PC-3 (cell line): ENCODE measurements around the gene SIDT2. TPM values are rescaled to one million over a fixed set of nuclear protein-coding genes. Genes with fewer than 3 reads are reported as not detected.
A peak's percentile ranks its signal among the peaks of the same experiment; 100 is the strongest.

ENCODE experiments used
- ATAC-seq: fragments of 200-7000 bp; cut with Tn5 transposase; 2 replicates; pipeline ENCODE4 v1.9.1; 2020; ENCODE audit warnings: mild to moderate bottlenecking, moderate library complexity
- BruUV-seq: library from RNA; stranded (reverse); fragments of 400-500 nt; replicated peaks from 2 replicates; lab custom pipeline; 2021; lab: Mats Ljungman, UMichigan
- CTCF ChIA-PET: fragments of 300-600 bp; sonication (Branson Sonifier 250); formaldehyde crosslinking; loops from one replicate; lab custom pipeline; 2022; ENCODE audit warnings: antibody characterized with exemption; lab: Charles Lee
- POLR2A ChIA-PET: fragments of 300-600 bp; sonication (Branson Sonifier 250); formaldehyde crosslinking; loops from one replicate; lab custom pipeline; 2022; ENCODE audit warnings: antibody characterized with exemption; ENCODE audit not compliant: unreplicated experiment; lab: Charles Lee
- DNase-seq: peaks from one replicate; pipeline ENCODE4 v3.0.0-alpha.2; 2015
- H2AFZ ChIP-seq: fragments of 300-600 bp; sonication (generic); 2 replicates; pipeline ENCODE4 v1.6.0; 2016; ENCODE audit warnings: antibody characterized with exemption, low read length
- H3F3A ChIP-seq: fragments of 300-600 bp; sonication (generic); one replicate; pipeline ENCODE4 v1.6.0; 2017; ENCODE audit warnings: antibody characterized with exemption, low read length, control low read depth, mild to moderate bottlenecking; ENCODE audit not compliant: unreplicated experiment
- H3K27ac ChIP-seq: fragments of 300-600 bp; sonication (generic); 2 replicates; pipeline ENCODE4 v1.5.1; 2016; ENCODE audit warnings: mild to moderate bottlenecking, low read length
- H3K27me3 ChIP-seq: fragments of 300-600 bp; sonication (generic); 2 replicates; pipeline ENCODE4 v1.6.1; 2016; ENCODE audit warnings: low read length, mixed read lengths
- H3K36me3 ChIP-seq: fragments of 300-600 bp; sonication (generic); 2 replicates; pipeline ENCODE4 v1.6.1; 2016; ENCODE audit warnings: low read depth, mixed run types, low read length, mixed read lengths
- H3K4me1 ChIP-seq: fragments of 300-600 bp; sonication (generic); 2 replicates; pipeline ENCODE4 v1.5.1; 2016; ENCODE audit warnings: low read length; ENCODE audit not compliant: insufficient read depth
- H3K4me2 ChIP-seq: fragments of 300-600 bp; sonication (generic); 2 replicates; pipeline ENCODE4 v1.6.0; 2016; ENCODE audit warnings: low read length
- H3K4me3 ChIP-seq: fragments of 300-600 bp; sonication (generic); 2 replicates; pipeline ENCODE4 v1.5.1; 2016; ENCODE audit warnings: mild to moderate bottlenecking, low read length, mixed read lengths
- H3K79me2 ChIP-seq: fragments of 300-600 bp; sonication (generic); 2 replicates; pipeline ENCODE4 v1.6.1; 2017; ENCODE audit warnings: low read length, mixed read lengths
- H3K9ac ChIP-seq: fragments of 300-600 bp; sonication (generic); 2 replicates; pipeline ENCODE4 v1.6.0; 2016; ENCODE audit warnings: mild to moderate bottlenecking, low read length
- H3K9me2 ChIP-seq: fragments of 300-600 bp; sonication (generic); replicated peaks from 2 replicates; pipeline ENCODE4 v1.6.1; 2016; ENCODE audit warnings: mixed run types, low read length, mixed read lengths
- H3K9me3 ChIP-seq: fragments of 300-600 bp; sonication (generic); 2 replicates; pipeline ENCODE4 v1.6.1; 2016; ENCODE audit warnings: low read length, mixed read lengths
- H4K20me1 ChIP-seq: fragments of 300-600 bp; sonication (generic); 2 replicates; pipeline ENCODE4 v1.6.1; 2016; ENCODE audit warnings: low read length, mixed read lengths
- CTCF ChIP-seq: fragments of 300-600 bp; sonication (generic); conservative IDR thresholded peaks from 2 replicates; pipeline ENCODE4 v1.5.1; 2017; ENCODE audit warnings: antibody characterized with exemption, low read depth, mild to moderate bottlenecking, low read length
- EZH2 ChIP-seq: fragments of 300-600 bp; sonication (generic); IDR thresholded peaks from one replicate; pipeline ENCODE4 v1.6.1; 2017; ENCODE audit warnings: antibody characterized with exemption, mild to moderate bottlenecking, low read length; ENCODE audit not compliant: unreplicated experiment
- EZH2phosphoT487 ChIP-seq: fragments of 300-600 bp; sonication (generic); IDR thresholded peaks from 2 replicates; pipeline ENCODE4 v1.6.1; 2018; ENCODE audit warnings: mild to moderate bottlenecking, antibody characterized with exemption, low read length, borderline replicate concordance
- intact Hi-C: fragments of 100-400 bp; cut with micrococcal nuclease; formaldehyde crosslinking; loops from 2 replicates; pipeline ENCODE4 v1.9.0; 2023
- total RNA-seq: library from RNA; depleted of rRNA; stranded (reverse); fragments of >200 nt; gene quantifications from 2 replicates; pipeline ENCODE4 v1.2.3, GENCODE V29; 2014

Gene SIDT2
- total RNA-seq, 1 experiment from 2014 or later: 13.6 TPM

DNA sequence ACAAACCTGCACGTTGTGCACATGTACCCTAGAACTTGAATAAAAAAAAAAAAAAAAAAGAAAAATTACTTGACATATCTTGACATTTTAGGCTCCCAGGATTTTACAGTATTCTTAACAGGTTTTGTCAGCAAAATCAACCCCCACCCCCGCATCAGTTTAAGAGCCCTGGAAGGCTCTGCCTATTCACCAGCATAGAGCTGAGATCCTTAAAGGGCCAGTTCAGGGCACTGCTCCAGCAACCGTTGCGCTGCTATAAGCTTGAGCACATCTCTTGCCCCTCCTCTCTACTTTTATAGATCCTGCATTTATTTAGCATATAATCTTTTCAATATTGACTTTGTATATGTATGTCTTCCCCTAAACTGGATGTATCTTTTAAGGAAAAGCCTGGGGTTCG is 35.2 kb upstream of the SIDT2 start:
- peak overlapping the region; percentile 76 for H3K27ac ChIP-seq
- no peaks in the 10 kb centered on the region for H3K9me3 ChIP-seq
- H2AFZ ChIP-seq: peak overlapping the region; percentile 93
- H3F3A ChIP-seq: no peaks in the 10 kb centered on the region
- peak overlapping the region; percentile 98 for H3K4me2 ChIP-seq
- H4K20me1 ChIP-seq: peaks cover 32% of the 10 kb centered on the region
- intact Hi-C loops: loop anchor here (5.0 kb wide), 1 partner anchor 34 kb away; the partner anchor contains the start of gene SIDT2
- peaks cover 42% of the 10 kb centered on the region for H3K79me2 ChIP-seq
- no peaks in the 10 kb centered on the region for H3K27me3 ChIP-seq
- peaks cover 15% of the 10 kb centered on the region; the same call in 1 of the 2 replicates for H3K36me3 ChIP-seq
- BruUV-seq: no TSS peak
- peaks cover 13% of the 10 kb centered on the region; the same call in 1 of the 2 replicates for H3K4me1 ChIP-seq
- H3K9ac ChIP-seq: peak overlapping the region; percentile 87
- CTCF ChIA-PET: no interaction called here
- no peak for TF ChIP-seq EZH2
- no peak for TF ChIP-seq CTCF
- no peak for TF ChIP-seq EZH2phosphoT487
- H3K9me2 ChIP-seq: no peaks in the 10 kb centered on the region
- H3K4me3 ChIP-seq: peak overlapping the region; percentile 81
- DNase-seq (peak; percentile 68), ATAC-seq (peak; percentile 57)
- POLR2A ChIA-PET: no interaction called here

- TF ChIP-seq EZH2phosphoT487: no peak
- TF ChIP-seq EZH2: no peak
- no peak for TF ChIP-seq CTCF
- Histone ChIP-seq H3K9ac (peak within 1 kb of the TSS; percentile 87), H3K4me1 (peaks cover 13% of the 10 kb centered on the region; the same call in 1 of the 2 replicates), H3K27ac (peak within 1 kb of the TSS; percentile 76), H3K4me2 (peak within 1 kb of the TSS; percentile 98), H4K20me1 (peaks cover 34% of the 10 kb centered on the region), H3K4me3 (peak within 1 kb of the TSS; percentile 81), H2AFZ (peak within 1 kb of the TSS; percentile 93), H3K9me2 (no peaks in the 10 kb centered on the region), H3F3A (no peaks in the 10 kb centered on the region), H3K27me3 (no peaks in the 10 kb centered on the region), H3K79me2 (peaks cover 48% of the 10 kb centered on the region), H3K9me3 (no peaks in the 10 kb centered on the region), H3K36me3 (peaks cover 17% of the 10 kb centered on the region)
- POLR2A ChIA-PET: interaction anchor here (0.6 kb wide), 5 partner anchors 19 to 222 kb away, joined by 3 to 18 read pairs (median 3); partner anchors contain the start of gene SIDT2
- CTCF ChIA-PET: interaction anchor here (1.0 kb wide), 1 partner anchor 35 kb away, joined by 3 read pairs; the partner anchor contains the start of gene SIDT2
- intact Hi-C loops: loop anchor here (5.0 kb wide), 1 partner anchor 33 kb away; the partner anchor contains the start of gene SIDT2
- ATAC-seq (peak; percentile 91), DNase-seq (peak; percentile 98)
- BruUV-seq: no TSS peak
Observed at GRCh38 chr11:117143871-117144476, 34.6 kb upstream of the SIDT2 start, which contains the start of gene PAFAH1B2. Gene PAFAH1B2 (plus strand): TSS chr11:117144287. CDS start chr11:117152448, 8,161 bp downstream.
